Embryonic facial prominence (tissue), 1 donor: ENCODE measurements around the gene C6orf62.
"Not testable (repeated sequence)": the region's sequence is repeated elsewhere in the genome, so short reads cannot be mapped to it uniquely, and the experiment has no call there.

Experiments used
- DNase-seq: peaks from one replicate; pipeline ENCODE4 v3.0.0-alpha.2; 2016; ENCODE audit errors: extremely low spot score

C6orf62 gene

DNA sequence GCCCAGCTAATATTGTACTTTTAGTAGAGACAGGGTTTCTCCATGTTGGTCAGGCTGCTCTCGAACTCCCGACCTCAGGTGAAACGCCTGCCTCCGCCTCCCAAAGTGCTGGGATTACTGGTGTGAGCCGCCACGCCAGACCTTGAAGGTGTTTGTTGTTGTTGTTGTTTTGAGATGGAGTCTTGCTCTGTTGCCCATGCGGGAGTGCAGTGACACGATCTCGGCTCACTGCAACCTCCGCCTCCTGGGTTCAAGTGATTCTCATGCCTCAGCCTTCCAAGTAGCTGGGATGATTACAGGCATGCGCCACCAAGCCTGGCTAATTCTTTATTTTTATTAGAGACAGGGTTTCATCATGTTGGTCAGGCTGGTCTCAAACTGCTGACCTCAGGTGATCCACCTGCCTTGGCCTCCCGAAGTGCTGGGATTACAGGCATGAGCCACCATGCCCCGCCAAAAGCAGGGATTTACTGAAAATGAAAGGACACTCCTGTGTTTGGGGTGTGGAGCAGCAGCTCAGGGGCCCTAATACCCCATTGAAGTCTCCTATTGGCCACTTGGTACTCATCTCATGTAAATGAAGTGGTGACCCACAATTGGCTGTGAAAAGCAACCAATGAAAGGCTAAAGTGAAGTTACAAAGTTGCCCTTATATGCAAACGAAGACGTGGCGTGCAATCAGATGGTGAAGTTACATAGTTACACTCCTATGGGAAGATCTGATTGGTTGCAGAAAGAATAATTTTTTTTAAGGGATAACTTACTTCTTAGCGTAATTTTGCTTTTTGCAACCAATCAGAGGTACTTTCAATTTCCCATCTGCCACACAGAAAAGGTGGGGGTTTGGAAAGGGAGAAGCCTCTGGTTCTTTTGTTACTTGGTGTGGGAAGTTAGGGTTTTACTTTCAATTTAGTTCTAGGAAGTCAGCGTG, 50.6 kb downstream of the C6orf62 start:
- not testable (repeated sequence) for DNase-seq

- no peak for DNase-seq
Measured at GRCh38 chr6:24667378-24667803, 51.6 kb downstream of the C6orf62 start.

DNA sequence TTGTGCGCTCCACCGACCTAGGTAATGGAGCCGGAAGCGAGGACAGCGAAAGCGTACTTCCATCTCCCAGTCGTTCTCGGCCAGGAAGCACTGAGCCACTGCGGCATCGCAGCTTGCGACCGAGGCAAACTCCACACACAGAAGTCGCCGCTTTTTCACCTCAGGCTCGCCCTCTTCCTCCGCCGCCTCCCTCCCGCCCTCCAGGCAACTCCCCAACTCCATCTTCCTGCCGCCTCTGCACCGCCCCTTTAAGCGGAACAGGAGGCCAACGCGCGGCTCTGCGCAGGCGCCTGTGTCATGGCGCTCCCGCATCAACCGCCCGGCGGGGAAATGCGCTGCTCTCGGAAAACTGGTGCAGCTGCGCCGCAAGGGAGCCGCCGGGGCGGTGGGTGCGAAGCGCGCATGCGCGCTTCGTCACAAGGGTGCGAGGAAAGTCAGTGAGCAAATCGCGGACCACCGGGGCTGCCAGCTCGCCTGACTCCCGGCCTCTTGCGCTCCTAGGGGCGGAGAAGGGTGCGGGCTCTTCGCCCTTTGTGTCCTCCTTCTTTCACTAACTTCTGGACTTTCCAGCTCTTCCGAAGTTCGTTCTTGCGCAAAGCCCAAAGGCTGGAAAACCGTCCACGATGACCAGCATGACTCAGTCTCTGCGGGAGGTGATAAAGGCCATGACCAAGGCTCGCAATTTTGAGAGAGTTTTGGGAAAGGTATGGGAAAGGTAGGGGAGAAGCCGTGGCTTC, 52.1 kb downstream of the C6orf62 start, which contains the start of the genes ACOT13 and TDP2:
TSS of gene ACOT13 (plus strand) at position 437 of the 737 bp plus-strand sequence. CDS start at position 624, 187 bp downstream.
TSS of gene TDP2 (minus strand) at position 259 of the 737 bp plus-strand sequence. CDS start at position 222, 37 bp downstream.
- DNase-seq = peak; percentile 89

DNA sequence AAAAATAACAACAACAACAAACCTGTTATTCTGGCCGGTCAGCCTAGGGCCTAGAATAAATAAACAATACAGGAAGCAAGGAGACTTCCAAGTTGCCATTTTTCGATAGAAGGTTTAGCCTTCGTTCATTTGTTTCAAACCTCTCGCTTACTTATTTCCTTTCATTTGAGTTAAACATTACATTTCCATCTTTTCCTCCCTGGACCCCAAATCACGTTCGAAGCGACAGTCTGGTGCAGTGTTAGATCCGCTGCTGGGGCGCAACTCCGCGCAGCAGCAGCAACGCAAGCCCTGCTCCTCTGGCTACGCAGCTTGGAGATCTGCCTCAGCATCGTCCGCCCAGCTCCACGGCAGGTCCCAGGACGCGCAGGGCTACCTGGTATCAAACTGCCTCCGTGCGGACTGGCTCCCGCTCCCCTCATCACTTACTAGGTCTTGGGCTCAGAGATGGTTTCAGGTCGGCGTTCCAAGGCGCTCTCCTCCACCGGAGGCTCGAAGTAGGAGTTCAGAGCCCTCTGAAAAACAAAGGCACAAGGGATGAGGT, 52.8 kb downstream of the C6orf62 start:
- no peak for DNase-seq

GRCh38 chr6:24664046-24664987, 54.6 kb downstream of the C6orf62 start:
- DNase-seq = no peak

GRCh38 chr6:24663189-24663588, 55.8 kb downstream of the C6orf62 start:
- no peak for DNase-seq

DNA sequence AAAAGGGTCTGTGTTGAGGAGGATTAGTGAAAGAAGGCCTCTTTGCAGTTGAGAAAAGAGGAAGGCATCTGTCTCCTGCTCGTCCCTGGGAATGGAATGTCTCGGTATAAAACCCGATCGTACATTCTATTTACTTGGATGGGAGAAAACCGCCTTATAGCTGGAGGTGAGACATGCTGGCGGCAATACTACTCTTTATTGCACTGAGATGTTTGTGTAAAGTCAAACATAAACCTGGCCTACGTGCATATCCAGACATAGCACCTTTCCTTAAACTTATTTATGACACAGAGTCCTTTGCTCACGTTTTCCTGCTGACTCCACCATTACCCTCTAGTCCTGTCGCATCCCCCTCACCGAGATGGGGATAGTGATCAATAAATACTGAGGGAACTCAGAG, 56.7 kb downstream of the C6orf62 start:
- no peak for DNase-seq

DNA sequence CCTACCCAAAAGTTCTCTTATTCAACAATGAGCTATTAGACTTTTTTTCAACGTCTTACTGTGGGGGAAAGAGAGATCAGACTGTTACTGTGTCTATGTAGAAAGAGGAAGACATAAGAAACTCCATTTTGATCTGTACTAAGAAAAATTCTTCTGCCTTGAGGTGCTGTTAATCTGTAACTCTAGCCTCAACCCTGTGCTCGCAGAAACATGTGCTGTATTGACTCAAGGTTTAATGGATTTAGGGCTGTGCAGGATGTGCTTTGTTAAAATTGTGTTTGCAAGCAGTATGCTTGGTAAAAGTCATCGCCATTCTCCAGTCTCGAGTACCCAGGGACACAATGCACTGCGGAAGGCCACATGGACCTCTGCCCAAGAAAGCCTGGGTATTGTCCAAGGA, 57.2 kb downstream of the C6orf62 start:
- not testable (repeated sequence) for DNase-seq

- DNase-seq = no peak
Measured at GRCh38 chr6:24660105-24660504, 58.8 kb downstream of the C6orf62 start.

DNA sequence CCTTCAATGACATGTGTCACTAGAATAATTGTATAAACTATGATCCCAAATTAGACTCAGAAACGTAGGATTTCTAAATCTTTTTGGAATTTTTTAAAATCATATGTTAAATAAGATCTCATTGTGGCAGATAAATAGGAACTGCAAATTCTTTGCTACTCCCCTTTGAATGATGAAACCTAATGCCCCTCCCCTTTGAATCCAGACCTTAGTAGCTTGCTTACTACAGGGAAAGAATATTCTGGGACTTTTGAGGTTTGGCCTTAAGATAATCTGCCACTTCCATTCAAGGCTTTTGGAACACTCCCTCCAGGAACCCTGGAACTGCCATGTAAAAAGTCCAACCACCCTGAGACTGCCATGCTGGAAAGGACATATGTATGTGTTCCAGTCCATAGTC, 59.4 kb downstream of the C6orf62 start:
- DNase-seq = no peak

- no peak for DNase-seq
Measured at GRCh38 chr6:24658573-24659560, 60.1 kb downstream of the C6orf62 start.

- no peak for DNase-seq
Measured at GRCh38 chr6:24655215-24655614, 63.7 kb downstream of the C6orf62 start.
